Effector CD4-positive, alpha-beta T cell (primary cell): ENCODE measurements around the gene GADD45B.
"Not testable (repeated sequence)": the region's sequence is repeated elsewhere in the genome, so short reads cannot be mapped to it uniquely, and the experiment has no call there.

Experiments
- DNase-seq: peaks from one replicate; pipeline ENCODE4 v3.0.0-alpha.2; 2020

GADD45B gene

DNA sequence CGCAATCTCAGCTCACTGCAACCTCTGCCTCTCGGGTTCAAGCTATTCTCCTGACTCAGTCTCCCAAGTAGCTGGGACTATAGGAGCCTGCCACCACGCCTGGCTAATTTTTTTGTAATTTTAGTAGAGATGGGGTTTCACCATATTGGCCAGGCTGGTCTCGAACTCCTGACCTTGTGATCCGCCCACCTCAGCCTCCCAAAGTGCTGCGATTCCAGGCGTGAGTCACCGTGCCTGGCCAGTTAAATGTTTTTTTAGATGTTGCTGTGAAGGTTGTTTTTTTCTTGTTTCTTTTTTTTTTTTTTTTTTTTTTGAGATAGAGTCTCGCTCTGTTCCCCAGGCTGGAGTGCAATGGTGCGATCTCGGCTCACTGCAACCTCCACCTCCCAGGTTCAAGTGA is 42.9 kb downstream of the GADD45B start:
- DNase-seq: not testable (repeated sequence)

DNA sequence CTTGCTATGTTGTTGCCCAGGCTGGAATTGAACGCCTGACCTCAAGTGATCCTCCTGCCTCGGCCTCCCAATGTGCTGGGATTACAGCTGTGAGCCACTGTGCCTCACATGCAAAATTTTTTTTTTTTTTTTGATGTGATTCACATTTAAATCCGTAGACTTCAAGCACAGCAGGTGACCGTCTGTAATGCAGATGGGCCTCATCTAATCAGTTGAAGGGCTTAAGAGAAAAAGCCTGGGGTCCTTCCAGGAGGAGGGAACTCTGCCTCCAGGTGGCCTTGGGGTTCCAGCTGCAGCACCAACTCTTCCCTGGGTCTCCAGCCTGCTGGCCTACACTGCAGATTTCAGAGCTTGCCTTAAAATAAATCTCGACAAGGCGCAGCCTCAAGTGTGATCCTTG is 43.6 kb downstream of the GADD45B start:
- no peak for DNase-seq

DNA sequence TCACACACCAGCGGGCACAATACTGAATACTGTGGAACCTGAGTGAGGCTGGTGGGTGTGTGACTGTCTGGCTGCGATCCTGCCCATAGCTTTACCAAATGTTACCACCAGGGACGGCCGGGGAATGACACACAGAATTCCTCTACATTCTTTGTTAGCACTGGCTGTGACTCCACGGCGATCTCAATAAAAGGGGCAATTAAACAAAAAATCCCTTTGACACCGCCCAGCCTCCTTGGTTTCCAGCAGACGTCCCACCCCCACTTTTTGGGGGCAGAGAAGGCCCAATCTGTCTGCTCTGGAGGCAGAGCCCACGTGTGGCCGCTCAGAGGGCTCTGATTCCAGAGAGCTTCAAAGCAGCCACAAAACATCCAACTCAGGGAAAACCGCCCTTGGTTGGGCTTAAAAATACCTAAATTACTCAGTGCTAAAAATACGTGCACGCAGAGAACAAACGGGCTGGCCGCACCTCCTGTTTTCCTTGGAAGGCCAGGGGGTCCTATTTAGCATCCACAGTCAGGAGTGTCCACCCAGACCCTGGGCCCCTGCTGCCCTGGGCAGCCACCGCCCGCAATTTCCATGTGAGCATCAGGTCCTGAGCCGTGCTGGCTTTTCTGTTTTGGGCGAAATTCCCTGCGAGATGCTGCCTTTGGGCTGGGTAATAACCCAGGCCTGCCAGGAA is 47.8 kb downstream of the GADD45B start:
- no peak for DNase-seq

DNA sequence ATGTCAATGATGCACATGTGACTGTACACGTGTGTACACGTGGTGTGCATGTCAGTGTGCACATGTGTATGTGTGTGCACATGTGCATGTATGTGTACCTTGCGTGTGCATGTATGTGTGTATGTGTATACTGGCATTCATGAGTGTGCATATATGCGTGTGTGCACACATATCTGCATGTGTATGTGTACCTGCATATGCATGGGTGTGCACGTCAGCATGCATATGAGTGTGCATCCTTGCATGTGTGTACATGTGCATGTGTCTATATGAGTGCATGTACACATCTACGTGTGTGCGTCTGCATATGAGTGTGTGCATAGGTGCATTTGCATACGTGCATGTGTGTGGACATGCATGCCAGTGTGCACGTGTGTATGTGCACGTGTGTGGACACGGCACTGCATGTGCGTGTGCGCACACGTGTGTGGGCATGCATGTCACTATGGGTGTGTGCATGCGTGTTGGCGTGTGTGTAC is 48.5 kb downstream of the GADD45B start:
- no peak for DNase-seq

DNA sequence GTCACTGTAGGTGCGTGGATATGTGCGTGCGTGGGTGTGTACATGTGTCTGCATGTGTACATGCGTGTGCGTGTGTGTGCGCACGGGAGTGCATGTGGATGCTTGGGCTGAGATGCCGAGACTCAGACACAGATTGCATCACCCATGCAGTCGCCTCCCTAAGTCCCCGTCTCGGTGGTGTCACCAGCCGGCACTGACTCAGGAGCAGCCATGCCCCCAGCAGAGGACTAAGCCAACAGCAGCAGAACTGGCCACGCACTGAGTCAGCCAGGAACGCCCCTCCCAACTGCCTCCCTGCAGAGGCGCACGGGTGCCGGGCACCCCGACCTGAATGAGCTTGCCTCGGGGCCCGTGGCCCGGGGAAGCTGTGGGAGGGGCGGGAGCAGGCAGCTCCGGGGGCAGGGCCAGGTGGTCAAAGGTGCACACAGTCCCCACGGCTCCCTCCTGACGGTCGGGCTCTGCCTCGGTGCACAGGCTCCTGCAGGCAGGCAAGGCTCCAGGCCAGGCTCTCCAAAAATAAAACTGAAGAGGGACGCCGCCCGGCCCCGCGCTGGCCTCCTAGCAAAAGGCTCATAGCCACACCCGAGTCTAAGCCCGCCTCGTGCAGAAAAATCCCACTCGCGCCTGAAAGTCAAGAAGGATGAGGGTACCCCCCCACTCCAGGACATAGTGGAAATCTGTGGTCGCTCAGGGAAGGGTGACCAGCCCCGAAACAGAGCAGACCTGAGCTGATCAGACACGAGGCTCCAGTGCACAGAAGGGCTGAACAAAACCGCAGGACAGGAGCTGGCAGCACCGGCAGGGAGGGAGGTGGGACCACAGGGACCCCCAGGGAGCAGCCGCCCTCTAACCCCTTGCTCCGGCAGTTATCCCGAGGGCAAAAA is 49.2 kb downstream of the GADD45B start:
- no peak for DNase-seq

DNA sequence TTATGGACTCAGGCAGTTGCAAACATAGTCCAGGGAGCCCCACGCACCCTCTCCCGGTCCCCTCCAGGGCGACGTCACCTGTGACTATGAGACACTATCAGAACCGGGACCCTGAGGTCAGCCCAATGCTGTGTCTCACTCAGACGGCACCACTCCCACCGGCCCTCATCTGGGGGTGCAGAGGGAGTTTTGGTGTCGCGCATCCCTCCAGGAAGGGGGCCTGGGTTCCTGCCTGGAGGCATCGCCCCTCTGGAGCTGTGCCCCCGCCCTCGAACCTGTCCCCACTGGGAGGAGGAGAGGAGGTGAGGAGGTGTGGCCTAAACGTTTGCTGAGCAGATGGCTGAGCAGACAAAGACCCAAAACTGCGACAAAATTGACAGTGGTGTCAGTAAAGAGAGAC is 51.2 kb downstream of the GADD45B start:
- no peak for DNase-seq

DNA sequence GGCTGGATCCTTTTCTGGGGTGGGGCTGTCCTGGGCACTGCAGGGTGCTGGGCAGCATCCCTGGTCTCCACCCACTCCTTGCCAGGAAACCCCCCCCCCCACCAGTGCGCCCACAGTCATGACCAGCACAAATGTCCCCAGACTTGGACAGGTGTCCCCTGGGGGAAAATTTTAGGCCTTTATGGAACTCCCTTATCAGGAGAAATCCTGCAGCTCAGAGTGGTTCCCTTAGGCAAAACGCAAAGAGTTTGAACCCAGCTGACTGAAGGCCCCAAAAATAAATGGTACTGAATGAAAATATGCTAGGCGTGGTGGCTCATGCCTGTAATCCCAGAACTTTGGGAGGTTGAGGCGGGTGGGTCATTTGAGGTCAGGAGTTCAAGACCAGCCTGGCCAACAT is 51.8 kb downstream of the GADD45B start:
- DNase-seq: no peak
